ENCODE measurements around the gene ZBTB20.

The ZBTB20 gene

DNA sequence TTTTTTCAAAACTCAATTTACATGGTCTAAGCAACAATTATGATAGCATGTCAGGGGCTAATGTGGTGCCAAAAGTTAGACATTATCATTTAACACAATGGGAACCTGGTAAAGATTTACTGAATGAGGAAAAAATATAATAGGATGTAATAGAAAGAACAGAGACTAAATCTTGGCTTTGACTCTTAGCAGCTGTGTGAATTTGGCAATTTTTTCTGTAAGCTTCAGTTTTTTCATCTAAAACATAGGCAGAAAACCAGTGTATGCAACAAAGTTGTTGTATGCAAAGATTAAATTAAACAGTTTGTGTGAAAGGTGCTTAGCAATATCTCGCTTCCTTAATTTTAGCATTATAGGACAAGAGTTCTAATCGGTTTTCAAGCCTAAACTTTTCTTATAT is 57.6 kb downstream of the ZBTB20 start:
- DNase-seq (ENCODE audit: low read depth, low spot score) = no peak

- no peak for DNase-seq (ENCODE audit: low read depth, low spot score)
These were observed 59.6 kb downstream of the ZBTB20 start for GRCh38 chr3:115087512-115087911.

DNA sequence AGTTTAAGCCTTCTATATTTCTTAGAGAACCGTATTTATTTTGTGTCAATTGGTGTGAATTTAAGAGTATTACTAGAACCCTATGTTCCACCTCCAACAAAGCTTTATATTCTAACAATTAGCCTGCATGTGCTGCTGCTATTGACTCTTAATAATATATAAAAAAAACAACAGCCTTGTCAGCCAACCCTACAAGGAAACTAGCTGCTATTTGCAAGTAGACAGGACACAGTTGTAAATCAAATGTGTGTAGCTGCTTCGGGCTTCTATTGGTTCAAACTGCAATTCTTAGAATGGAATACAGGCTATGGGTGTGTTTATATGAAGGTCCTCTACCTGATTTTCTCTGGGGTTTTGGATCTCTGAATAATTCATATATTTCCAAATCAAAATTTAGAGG is 60.7 kb downstream of the ZBTB20 start:
- no peak for DNase-seq (ENCODE audit: low read depth, low spot score)

DNA sequence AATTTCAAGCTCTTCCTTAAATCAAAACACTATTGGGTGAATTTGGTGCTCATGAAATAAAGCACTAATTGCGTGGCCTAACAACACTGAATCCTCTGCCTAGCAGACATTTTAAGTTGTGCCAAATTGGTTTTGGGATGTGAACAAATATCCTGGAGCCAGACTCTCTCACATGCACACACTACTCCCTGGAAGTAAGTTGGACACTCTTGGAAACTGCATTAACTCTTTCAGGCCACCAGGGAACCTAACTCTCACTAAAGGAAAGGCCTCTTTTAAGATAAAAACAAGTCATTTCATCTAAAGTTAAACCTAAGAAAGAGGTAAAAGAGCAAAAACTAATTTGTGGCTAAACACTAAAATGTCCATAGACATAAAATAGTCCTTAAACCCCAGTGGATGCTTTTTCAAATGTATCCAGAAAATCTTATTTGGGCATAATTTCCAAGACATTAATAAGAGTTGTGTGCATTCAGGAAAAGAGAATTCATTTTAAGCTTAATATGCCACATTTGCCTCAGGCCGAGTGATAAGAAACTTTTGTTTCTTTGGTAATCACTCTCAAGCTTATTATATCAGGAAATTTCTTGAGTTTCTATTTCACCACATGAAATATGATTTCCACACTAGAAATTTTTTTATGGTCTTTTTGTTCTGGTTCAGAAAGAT is 61.8 kb downstream of the ZBTB20 start:
- no peak for DNase-seq (ENCODE audit: low read depth, low spot score)

DNA sequence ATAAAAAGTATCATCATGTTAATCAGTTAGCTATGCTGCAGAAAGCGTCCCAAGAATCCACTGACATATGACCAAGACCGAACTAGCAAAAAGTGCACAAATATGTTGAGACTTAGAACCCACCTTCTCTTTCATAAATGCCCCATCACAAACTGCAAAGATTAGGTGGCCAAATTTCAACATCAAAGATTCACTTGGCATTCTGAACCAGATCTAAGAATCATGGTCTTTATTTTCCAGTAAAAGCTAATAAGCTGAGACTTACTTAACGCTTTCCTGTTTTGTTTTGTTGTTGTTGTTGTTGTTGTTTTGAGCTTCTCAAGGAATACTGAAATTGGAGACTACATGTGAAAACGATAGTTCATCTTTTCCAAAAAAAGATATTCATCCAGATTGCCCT is 62.4 kb downstream of the ZBTB20 start:
- no peak for DNase-seq (ENCODE audit: low read depth, low spot score)

GRCh38 chr3:115082260-115082659 is 64.8 kb downstream of the ZBTB20 start:
- no peak for DNase-seq (ENCODE audit: low read depth, low spot score)

DNA sequence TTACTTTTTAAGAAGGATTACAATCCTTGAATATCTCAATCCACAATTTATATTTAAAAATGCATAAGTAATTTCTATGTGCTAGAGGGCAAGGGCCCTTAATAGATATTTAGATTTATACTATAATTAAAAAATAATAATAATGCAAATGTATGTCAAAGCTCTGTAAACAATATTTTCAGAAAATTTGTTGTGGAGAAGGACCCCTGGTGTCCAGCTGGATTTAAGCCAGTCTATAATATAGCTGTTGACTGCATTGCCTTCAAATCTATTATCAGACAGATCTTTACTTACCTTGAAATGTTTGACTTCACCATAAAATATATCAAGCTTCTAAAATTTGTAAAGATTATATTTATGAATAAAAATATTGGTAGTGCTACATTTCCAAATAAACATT is 65.6 kb downstream of the ZBTB20 start:
- no peak for DNase-seq (ENCODE audit: low read depth, low spot score)

DNA sequence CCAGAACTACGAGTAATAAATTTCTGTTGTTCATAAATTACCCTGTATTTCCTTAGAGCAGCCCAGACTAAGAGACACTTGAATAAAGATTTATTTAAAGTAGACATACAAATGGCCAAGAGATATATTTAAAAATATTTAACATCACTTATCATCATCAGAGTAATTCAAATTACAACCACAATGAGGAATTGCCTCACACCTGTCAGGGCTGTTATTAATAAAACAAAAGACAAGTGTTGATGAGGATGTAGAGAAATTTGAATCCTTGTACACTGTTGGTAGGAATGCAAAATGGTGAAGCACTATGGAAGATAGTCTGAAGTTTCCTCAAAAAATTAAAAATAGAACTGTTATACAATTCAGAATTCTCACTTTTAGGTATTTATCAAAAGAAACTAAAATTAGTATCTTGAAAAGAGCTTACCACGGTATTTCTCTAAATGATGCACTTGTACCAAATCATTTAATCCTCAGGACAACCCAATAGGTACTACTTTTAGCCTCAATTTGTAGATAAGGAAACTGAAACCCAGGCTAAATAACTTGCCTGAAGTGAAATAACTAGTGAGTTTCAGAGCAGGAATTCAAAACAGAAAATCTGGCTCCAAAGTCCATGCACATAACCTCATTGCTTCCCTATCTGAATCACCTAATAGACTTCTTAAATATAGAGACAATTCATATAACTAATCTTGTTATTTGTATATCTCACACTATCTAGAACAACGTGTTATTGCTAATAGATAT is 69.4 kb downstream of the ZBTB20 start:
- no peak for DNase-seq (ENCODE audit: low read depth, low spot score)

DNA sequence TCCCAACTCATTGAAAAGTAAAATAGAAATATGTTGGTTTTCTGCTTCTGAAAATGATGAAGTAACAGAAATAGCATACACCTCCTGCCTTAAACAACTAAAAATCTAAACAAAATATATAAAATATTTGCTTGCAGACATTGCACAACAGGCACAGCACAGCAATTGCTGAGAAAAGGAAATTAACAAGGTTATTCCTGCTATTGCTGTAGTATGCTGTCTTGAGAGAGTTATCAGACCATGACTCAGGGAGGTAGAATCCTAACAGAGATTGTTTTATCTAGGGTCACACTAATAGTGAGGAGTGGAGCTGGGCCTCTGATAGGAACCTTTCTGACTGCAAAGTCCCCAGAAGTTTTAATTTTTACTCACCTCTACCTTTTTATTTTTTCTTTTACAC is 72.6 kb downstream of the ZBTB20 start:
- peak; percentile 21 for DNase-seq (ENCODE audit: low read depth, low spot score)

DNA sequence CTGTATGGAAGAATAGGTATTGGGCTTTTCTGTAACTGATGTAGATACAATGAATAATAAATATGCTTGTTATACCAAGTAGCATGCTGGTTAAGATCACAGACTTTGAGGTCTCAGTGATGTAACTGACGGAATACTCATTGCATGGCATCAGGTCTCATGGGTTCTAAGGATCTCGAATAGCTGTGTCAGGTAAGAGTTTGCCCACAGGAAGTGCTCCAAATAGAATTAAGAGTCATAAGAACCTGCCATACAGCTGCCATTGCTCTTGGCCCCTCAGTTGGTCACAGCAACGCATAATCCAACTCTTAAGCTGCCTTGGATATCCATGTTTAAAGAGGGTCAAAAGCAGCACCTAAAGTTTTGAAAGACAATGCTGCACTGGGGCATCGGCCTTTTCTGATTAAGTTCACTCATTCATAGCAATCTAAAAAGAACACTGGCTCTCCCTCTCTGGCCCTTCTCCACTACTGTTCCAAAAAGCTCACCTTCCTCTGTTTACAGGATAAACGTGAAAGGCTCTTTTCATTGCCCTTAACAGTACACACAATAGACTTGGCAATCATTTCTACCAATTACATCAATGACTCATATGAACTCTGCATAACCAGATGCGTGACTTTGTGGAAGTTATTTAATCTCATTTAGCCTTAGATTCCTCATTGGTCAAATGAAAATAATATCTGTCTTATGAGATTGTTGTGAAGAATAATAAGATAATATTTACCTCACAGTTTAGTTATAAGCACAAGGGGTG is 74.6 kb downstream of the ZBTB20 start:
- peak; percentile 70 for DNase-seq (ENCODE audit: low read depth, low spot score)

GRCh38 chr3:115071601-115072000 is 75.5 kb downstream of the ZBTB20 start:
- peak; percentile 77 for DNase-seq (ENCODE audit: low read depth, low spot score)

DNA sequence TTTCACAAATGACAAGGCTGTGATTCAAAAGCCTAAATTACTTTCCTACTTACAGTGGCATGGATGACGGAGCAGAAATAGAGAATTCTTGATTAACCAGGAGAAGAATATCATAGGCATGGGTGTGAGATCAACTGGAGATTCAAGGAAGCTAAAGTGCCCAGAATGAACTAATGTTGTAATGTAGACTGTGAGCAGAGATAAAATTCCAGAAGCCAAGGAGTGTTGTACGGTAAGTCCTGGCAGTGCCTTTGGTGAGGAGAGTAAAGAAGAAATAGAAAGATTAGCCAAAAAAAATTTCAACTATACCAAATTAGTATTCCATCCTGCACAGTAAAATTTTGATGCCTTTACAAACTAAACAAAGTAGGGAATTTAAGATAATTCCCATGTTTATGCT is 75.9 kb downstream of the ZBTB20 start:
- DNase-seq (ENCODE audit: low read depth, low spot score) = peak; percentile 50

- DNase-seq (ENCODE audit: low read depth, low spot score) = no peak
These were observed 78.3 kb downstream of the ZBTB20 start for GRCh38 chr3:115068799-115069198.

- peak; percentile 74 for DNase-seq (ENCODE audit: low read depth, low spot score)
These were observed 84.6 kb downstream of the ZBTB20 start for GRCh38 chr3:115062412-115062956.

GRCh38 chr3:115062009-115062408 is 85.1 kb downstream of the ZBTB20 start:
- DNase-seq (ENCODE audit: low read depth, low spot score) = peak; percentile 67

GRCh38 chr3:115052906-115053305 is 94.2 kb downstream of the ZBTB20 start:
- DNase-seq (ENCODE audit: low read depth, low spot score) = peak; percentile 53

GRCh38 chr3:115042351-115042750 is 104.7 kb downstream of the ZBTB20 start:
- no peak for DNase-seq (ENCODE audit: low read depth, low spot score)

DNA sequence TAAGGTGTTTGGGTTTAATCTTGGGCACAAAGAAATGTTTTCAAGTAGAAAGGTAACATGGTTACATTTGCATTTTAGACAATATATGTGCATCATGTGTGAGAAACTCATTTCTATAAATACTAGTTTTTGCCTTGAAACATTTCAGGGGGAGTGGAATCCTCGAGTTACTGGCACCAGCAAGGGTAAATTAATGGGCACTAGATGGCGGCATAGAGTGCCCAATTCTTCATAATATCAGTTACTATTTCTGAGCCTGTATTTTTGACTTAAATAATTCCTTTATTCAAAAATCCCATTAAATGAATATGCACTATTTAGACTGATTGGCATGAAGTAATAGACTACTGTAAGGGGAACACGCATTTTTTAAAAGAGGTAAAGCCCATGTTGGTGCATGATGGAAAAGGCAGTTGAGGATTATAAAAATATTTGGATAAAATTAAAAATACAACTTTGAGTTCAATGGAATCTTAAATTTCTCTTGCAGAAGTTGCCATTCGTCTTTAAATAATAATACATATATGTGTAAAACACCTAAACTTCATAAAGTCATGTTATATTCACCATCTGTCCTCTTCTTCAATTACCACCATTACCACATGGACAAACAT is 106.3 kb downstream of the ZBTB20 start:
- peak; percentile 69 for DNase-seq (ENCODE audit: low read depth, low spot score)

- DNase-seq (ENCODE audit: low read depth, low spot score) = no peak
These were observed 106.8 kb downstream of the ZBTB20 start for GRCh38 chr3:115040246-115040645.

GRCh38 chr3:115038817-115039216 is 108.3 kb downstream of the ZBTB20 start:
- DNase-seq (ENCODE audit: low read depth, low spot score) = no peak

DNA sequence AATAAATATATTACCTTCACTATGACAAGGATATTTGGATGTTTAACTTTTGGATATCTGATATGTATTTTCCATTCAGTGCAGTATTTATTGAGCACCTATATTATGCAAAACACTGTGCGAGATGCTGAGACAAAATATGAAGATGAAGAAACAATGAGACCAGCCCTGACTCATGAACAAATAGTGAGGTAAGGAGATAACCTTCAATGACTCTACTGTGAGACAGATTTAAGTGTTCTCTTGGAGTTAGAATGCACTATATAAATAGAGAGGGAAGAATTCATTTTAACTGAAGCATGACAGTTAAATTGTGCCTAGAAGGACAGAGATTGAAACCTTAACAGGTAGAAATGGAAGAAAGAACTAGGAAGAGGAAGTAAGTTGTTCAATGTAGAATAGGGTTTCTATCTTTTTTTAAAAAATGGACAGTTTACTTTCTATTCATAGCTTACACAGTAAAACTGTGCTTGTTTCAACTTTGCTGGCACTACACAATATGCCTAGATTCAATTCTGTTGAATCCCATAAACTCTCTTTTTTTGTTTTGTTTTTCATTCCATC is 124.2 kb downstream of the ZBTB20 start:
- DNase-seq (ENCODE audit: low read depth, low spot score) = no peak

DNA sequence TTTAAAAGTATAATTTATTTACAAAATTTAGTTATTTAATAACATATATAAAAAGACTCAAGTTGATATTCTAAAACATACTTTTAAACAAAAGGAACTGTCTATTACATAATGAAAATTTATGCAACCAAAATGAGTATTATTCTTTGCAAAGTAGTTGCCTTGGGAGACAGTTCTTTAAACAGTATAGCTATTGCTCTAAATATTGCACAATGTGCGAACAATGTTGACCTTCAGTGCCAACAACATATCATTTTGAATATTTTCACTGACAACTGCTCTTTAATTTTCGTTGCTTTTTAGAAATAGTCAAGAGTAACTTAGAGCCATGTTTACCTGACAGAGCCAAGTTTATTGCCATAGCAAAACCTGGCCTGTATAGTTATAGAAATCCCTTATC is 124.9 kb downstream of the ZBTB20 start:
- DNase-seq (ENCODE audit: low read depth, low spot score) = no peak
